Endothelial cell of umbilical vein (primary cell): ENCODE data around the gene CTTNBP2NL. TPM values are rescaled to one million over a fixed set of nuclear protein-coding genes. Genes with fewer than 3 reads are reported as not detected.
A peak's percentile ranks its signal among the peaks of the same experiment; 100 is the strongest.

Experiments used
- BruUV-seq: library from RNA; stranded (reverse); fragments of 400-500 nt; replicated peaks from 2 replicates; lab custom pipeline; 2021; lab: Mats Ljungman, UMichigan
- CTCF ChIA-PET: fragments of 300-600, 350-600 bp; sonication (Branson Sonifier 250); formaldehyde crosslinking; loops from one replicate; lab custom pipeline; 2021; ENCODE audit warnings: antibody characterized with exemption, inconsistent platforms; lab: Charles Lee
- POLR2A ChIA-PET: fragments of 300-600, 350-600 bp; sonication (Branson Sonifier 250); formaldehyde crosslinking; loops from one replicate; lab custom pipeline; 2021; ENCODE audit warnings: antibody characterized with exemption, inconsistent platforms; lab: Charles Lee
- DNase-seq: peaks from one replicate; pipeline ENCODE4 v3.0.0-alpha.2; 2011; ENCODE audit warnings: low read depth, low spot score
- FAIRE-seq: peaks from 2 replicates; lab custom pipeline; 2011; peaks lifted over from hg19 to GRCh38; lab: Jason Lieb, UNC
- H2AFZ ChIP-seq: 2 replicates; pipeline ENCODE4 v1.6.0; 2012; ENCODE audit warnings: low read depth, low read length, control low read depth, inconsistent platforms
- H3K27ac ChIP-seq: 2 replicates; pipeline ENCODE4 v1.5.1; 2011; ENCODE audit warnings: low read depth, mild to moderate bottlenecking, control low read depth, low read length, moderate library complexity; ENCODE audit not compliant: insufficient read depth
- H3K27me3 ChIP-seq, 2 experiments: 2 replicates each; pipeline versions ENCODE4 v1.6.0 to v1.6.1; 2011; ENCODE audit warnings: low read length in 2 of 2, mixed read lengths in 1 of 2; ENCODE audit not compliant: control insufficient read depth in 2 of 2, insufficient read depth in 2 of 2
- H3K36me3 ChIP-seq, 2 experiments: 2 replicates in 1 of 2; 3 replicates in 1 of 2; pipeline ENCODE4 v1.5.1; 2011; ENCODE audit warnings: low read length in 2 of 2, mild to moderate bottlenecking in 1 of 2, moderate library complexity in 1 of 2; ENCODE audit not compliant: control insufficient read depth in 2 of 2, insufficient read depth in 2 of 2; ENCODE audit errors: extremely low read depth in 1 of 2
- H3K4me1 ChIP-seq: 3 replicates; pipeline ENCODE4 v1.5.1; 2011; ENCODE audit warnings: mild to moderate bottlenecking, low read length; ENCODE audit not compliant: control insufficient read depth, insufficient read depth; ENCODE audit errors: extremely low read depth
- H3K4me2 ChIP-seq: 2 replicates; pipeline ENCODE4 v1.6.1; 2011; ENCODE audit warnings: low read length, control low read depth, mixed read lengths; ENCODE audit not compliant: insufficient read depth
- H3K4me3 ChIP-seq, 3 experiments: fragments of 200-600 bp in 1 of 3; sonication (generic), shearing (Covaris generic) in 1 of 3; replicated peaks in 1 of 3; 2 replicates each; pipeline ENCODE4 v1.5.1; 2011 to 2016; ENCODE audit warnings: control low read depth in 3 of 3, low read length in 3 of 3, mild to moderate bottlenecking in 2 of 3, inconsistent platforms in 1 of 3, low read depth in 1 of 3, moderate library complexity in 1 of 3; ENCODE audit not compliant: insufficient read depth in 1 of 3
- H3K79me2 ChIP-seq: 2 replicates; pipeline ENCODE4 v1.6.0; 2012; ENCODE audit warnings: low read length, inconsistent platforms; ENCODE audit not compliant: control insufficient read depth, insufficient read depth
- H3K9ac ChIP-seq: replicated peaks from 2 replicates; pipeline ENCODE3; 2011; ENCODE audit warnings: low read length, control low read depth; ENCODE audit not compliant: insufficient read depth; ENCODE audit errors: extremely low read depth
- H3K9me1 ChIP-seq: replicated peaks from 3 replicates; pipeline ENCODE4 v1.6.0; 2011; ENCODE audit warnings: mild to moderate bottlenecking, low read length; ENCODE audit not compliant: control insufficient read depth, insufficient read depth; ENCODE audit errors: extremely low read depth
- H3K9me3 ChIP-seq: replicated peaks from 2 replicates; pipeline ENCODE4 v1.5.1; 2012; ENCODE audit warnings: low read length, inconsistent platforms; ENCODE audit not compliant: control insufficient read depth, insufficient read depth
- H4K20me1 ChIP-seq: replicated peaks from 2 replicates; pipeline ENCODE3; 2011; ENCODE audit warnings: mild to moderate bottlenecking, low read length; ENCODE audit not compliant: control insufficient read depth, insufficient read depth; ENCODE audit errors: extremely low read depth
- EZH2 ChIP-seq: IDR thresholded peaks from 2 replicates; pipeline ENCODE4 v1.6.1; 2012; ENCODE audit warnings: borderline replicate concordance, low read depth, mild to moderate bottlenecking, moderate library complexity, low read length, inconsistent platforms; ENCODE audit not compliant: severe bottlenecking
- MYC ChIP-seq: IDR thresholded peaks from one replicate; pipeline ENCODE4 v1.6.1; 2011; ENCODE audit warnings: mild to moderate bottlenecking, low read depth, low read length
- POLR2A ChIP-seq: IDR thresholded peaks from 2 replicates; pipeline ENCODE4 v1.6.1; 2012; ENCODE audit warnings: low read depth, mild to moderate bottlenecking, control low read depth, low read length
- POLR2AphosphoS5 ChIP-seq: IDR thresholded peaks from 2 replicates; pipeline ENCODE4 v1.6.1; 2012; ENCODE audit warnings: low read depth, mild to moderate bottlenecking, control low read depth, low read length, moderate library complexity; ENCODE audit not compliant: insufficient read depth
- dilution Hi-C: fragments of 300-500 bp; cut with MboI; formaldehyde crosslinking; loops from one replicate; pipeline ENCODE4 v1.15.0; 2019; ENCODE audit warnings: low sequenced_read_pairs; ENCODE audit not compliant: extremely low pct_ligation_motif_present
- intact Hi-C: fragments of 100-400 bp; cut with micrococcal nuclease; formaldehyde crosslinking; loops from one replicate; pipeline ENCODE4 v1.10.0; 2022
- polyA plus RNA-seq, 4 experiments: library from polyadenylated mRNA; depleted of rRNA in 3 of 4; stranded (reverse) in 3 of 4; unstranded in 1 of 4; fragments of >200 nt; gene quantifications; 2 replicates each; pipeline versions ENCODE4 v1.2.1 to v1.2.3, GENCODE V29; 2011 to 2012; ENCODE audit warnings: missing spikeins in 1 of 4
- total RNA-seq: library from RNA; stranded (reverse); gene quantifications from 2 replicates; pipeline ENCODE4 v1.2.3, GENCODE V29; 2021
- TF ChIP-seq, protein P1 (sequence below), 2 donors: IDR thresholded peaks; 1 replicate in 1 of 2; 2 replicates in 1 of 2; pipeline ENCODE4 v1.5.1; 2011; ENCODE audit warnings: low read length in 2 of 2, mild to moderate bottlenecking in 2 of 2, moderate library complexity in 2 of 2, control low read depth in 1 of 2, inconsistent platforms in 1 of 2, low read depth in 1 of 2; ENCODE audit not compliant: insufficient read depth in 1 of 2; ENCODE audit errors: extremely low read depth in 1 of 2
- TF ChIP-seq, protein P2 (sequence below): IDR thresholded peaks from 2 replicates; pipeline ENCODE4 v1.6.1; 2011; ENCODE audit not compliant: insufficient read depth, insufficient read length

Gene CTTNBP2NL
- total and polyA plus RNA-seq, 2 donors (not counting 3 experiments of a cell fraction or from before 2014, with no cell fraction given): 21.5 to 94.4 TPM

GRCh38 chr1:112402682-112403643 lies 6.9 kb downstream of the CTTNBP2NL start:
- Histone ChIP-seq H3K4me1 (peaks cover 44% of the 10 kb centered on the region), H3K9ac (no peak overlapping the region), H2AFZ (no peak overlapping the region), H3K4me2 (no peak overlapping the region), H3K36me3 (peaks cover 4 to 6% of the 10 kb centered on the region in 2 experiments), H3K4me3 (no peak overlapping the region), H3K9me1 (no peaks in the 10 kb centered on the region), H4K20me1 (no peaks in the 10 kb centered on the region), H3K79me2 (peaks cover 98% of the 10 kb centered on the region), H3K27me3 (no peaks in the 10 kb centered on the region), H3K9me3 (no peaks in the 10 kb centered on the region), H3K27ac (peak overlapping the region; percentile 3)
- no TSS peak for BruUV-seq
- CTCF ChIA-PET: interaction anchor here (1.0 kb wide), 2 partner anchors 63 to 99 kb away, joined by 3 read pairs; no protein-coding TSS in a partner anchor
- intact Hi-C loops: no loop called here
- dilution Hi-C loops: no loop called here
- no peak for TF ChIP-seq POLR2A
- TF ChIP-seq MYC: no peak
- TF ChIP-seq, protein P1, sequence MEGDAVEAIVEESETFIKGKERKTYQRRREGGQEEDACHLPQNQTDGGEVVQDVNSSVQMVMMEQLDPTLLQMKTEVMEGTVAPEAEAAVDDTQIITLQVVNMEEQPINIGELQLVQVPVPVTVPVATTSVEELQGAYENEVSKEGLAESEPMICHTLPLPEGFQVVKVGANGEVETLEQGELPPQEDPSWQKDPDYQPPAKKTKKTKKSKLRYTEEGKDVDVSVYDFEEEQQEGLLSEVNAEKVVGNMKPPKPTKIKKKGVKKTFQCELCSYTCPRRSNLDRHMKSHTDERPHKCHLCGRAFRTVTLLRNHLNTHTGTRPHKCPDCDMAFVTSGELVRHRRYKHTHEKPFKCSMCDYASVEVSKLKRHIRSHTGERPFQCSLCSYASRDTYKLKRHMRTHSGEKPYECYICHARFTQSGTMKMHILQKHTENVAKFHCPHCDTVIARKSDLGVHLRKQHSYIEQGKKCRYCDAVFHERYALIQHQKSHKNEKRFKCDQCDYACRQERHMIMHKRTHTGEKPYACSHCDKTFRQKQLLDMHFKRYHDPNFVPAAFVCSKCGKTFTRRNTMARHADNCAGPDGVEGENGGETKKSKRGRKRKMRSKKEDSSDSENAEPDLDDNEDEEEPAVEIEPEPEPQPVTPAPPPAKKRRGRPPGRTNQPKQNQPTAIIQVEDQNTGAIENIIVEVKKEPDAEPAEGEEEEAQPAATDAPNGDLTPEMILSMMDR (IDR thresholded peaks at IDR 0.05; ENCODE audit: extremely low read depth in 1 of 2, insufficient read depth in 1 of 2, low read depth in 1 of 2, low read length in 2 of 2): no peak
- TF ChIP-seq POLR2AphosphoS5: no peak
- TF ChIP-seq, protein P2, sequence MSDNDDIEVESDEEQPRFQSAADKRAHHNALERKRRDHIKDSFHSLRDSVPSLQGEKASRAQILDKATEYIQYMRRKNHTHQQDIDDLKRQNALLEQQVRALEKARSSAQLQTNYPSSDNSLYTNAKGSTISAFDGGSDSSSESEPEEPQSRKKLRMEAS: no peak
- TF ChIP-seq EZH2: no peak
- FAIRE-seq (no peak), DNase-seq (no peak)
- POLR2A ChIA-PET: no interaction called here
